NCI-H1694 (cell line): Measurements from ENCODE around the gene CUL9.
A peak's percentile ranks its signal among the peaks of the same experiment; 100 is the strongest.

Experiments
- DNase-seq: peaks from one replicate; lab custom pipeline; 2025; lab: John Stamatoyannopoulos, UW

CUL9 gene

DNA sequence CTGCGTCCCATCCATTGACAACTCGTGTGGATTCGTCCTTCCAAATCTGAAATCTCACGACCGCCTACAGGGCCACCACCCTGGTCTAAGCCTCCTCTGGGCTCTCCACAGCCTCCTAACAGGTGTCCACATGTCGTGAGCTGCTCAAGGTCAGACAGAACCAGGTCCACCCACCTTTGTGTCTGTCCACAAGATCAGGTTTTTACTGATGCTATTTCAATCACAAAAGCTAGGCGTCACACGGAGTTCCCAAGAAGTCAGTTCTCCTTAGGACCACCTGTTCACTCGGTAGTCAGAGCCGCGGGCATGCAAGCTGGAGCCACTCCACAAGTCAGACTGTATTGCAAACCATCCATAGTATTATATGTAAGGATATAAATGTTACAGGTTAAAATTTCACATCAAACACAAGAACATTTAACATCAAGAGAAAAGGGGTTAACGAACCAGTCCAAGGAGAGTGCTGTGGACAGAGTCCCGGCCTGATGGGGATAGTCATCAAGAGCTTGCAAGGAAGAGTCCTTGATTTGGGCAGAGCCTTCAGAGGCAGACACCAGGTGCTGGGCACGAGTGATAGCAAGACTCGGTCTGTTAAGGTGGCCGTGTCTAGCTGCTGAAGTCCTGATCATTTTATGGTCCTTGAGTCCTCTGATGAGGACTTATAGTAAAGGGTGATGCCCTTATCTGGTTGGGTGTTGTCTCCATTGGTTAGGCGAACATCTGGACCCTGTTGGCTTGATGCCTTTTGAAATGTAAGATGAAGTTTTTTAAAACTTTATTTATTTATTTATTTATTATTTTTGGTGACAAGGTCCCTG lies 48.0 kb downstream of the CUL9 start:
- DNase-seq = no peak

- DNase-seq = no peak
These were observed 49.1 kb downstream of the CUL9 start for GRCh38 chr6:43231053-43231452.

- DNase-seq = no peak
These were observed 49.9 kb downstream of the CUL9 start for GRCh38 chr6:43231735-43232450.

- DNase-seq = no peak
These were observed 53.8 kb downstream of the CUL9 start for GRCh38 chr6:43235841-43236240.

- no peak for DNase-seq
These were observed 57.1 kb downstream of the CUL9 start for GRCh38 chr6:43239054-43239453.

DNA sequence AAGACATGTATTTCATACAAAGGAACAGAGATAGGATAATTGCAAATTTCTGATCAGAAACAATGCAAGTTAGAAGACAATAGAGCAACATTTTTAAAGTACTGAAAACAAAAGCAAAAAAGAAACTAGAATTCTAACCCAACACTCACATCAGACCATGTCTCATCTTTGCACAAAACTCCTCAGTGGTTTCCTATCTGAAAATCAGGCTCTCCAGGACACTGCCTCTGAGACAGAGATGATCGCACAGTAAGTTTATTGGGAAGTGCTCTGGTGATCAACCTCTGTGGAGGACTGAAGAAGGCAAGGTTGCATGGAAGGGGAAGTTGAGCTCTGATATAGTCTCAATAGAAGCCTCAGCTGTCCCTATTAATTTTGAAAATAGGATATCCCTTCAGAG lies 59.0 kb downstream of the CUL9 start:
- DNase-seq = no peak

DNA sequence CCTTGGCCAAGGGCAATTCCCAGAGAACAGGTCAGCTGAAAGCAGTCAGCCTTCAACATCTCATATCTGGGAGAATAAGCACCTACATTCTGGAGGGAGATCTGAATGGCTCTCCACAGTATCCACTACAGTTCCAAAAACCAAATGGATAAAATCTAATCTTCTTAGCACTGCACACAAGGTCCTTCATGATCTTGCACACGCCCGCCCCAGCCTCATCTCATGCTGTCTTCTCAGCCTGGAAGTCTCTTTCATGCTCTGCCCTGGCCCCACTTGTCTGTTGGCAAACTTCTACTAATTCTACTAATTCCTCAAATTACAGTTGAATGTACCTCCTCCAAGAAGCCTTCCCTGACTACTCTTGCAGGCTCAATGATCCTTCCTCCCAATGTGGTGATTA lies 59.5 kb downstream of the CUL9 start:
- no peak for DNase-seq

DNA sequence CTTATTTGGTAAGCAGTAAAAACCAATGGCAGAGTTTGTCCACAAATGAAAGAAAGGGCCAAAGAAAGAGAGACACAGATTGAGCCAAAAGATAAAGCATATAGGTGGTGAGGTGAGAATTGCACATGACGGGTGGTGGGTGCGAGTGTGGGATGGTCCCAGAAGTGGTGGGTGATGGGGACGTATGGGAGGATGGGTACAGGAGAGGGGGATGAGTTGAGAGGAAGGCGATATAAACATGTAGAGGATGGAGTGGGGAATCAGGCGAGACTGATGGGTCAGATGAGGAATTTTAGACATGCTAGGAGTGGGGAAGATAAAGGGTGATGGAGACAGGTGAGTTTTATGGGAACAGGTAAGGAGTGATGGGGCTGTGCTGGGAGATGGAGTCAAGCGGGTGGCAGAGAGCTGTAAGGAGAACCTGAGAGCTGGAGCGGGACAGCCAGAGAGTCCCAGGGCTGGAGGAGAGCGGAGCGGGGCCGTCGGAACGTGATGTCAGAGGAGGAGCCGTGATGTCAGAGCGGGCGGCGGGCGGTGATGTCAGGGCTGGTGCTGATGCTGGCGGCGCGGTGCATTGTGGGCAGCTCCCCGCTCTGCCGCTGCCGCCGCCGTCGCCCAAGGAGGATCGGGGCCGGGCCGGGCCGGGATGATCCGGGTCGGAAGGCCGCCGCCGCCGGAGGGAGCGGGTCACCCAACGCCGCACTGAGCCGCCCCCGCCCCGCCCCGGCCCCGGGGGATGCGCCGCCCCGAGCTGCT lies 61.1 kb downstream of the CUL9 start, which contains the start of gene TTBK1:
TSS of gene TTBK1 (plus strand) at position 574 of the 756 bp plus-strand sequence. CDS start 3,180 bp downstream, outside the sequence.
- DNase-seq = peak; percentile 7

GRCh38 chr6:43243664-43244321 lies 61.8 kb downstream of the CUL9 start:
- no peak for DNase-seq

- DNase-seq = no peak
These were observed 64.5 kb downstream of the CUL9 start for GRCh38 chr6:43246301-43247113.

DNA sequence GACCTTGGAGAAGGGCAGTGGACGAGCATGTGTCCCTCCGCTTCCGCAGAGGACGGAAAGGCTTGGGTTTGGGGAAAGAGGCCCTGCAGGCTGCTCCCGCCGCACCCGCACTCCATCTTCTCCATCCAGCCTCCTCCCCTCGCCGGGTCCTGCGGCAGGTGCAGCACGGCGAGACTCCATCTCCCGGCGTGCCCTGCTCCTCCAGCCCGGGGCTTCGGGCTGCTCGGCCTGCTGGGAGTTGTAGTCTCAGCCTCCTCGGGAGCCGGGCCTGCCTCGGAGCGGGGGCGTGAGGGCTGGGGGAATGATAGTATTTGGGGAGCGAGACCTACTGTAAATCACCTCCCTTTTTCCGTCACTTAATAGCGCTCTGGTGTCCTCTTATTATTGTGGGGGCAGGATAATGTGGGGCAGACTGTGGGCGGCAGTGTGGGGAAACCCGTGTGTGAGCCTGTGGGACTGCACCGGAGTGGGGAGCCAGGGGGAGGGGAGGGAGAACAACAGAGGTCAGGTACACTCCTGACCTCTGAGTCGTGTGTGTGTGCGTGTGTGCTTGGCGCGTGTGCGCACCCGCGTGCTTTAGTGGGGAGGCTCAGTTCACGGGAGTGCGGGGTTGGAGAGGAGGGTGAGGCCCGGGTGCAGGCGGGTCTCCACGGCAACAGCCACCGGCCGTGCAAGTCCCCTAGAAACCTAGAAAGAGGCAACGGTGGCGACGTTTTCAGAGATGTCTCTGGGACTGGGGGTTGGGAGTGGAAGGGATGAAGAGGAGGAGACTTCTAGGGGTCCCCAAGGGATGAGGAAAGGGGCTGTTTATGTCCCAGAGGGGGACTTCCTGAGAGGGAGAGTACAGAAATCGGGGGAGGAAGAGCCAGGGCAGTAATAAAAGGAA lies 65.4 kb downstream of the CUL9 start:
- DNase-seq = peak; percentile 34

GRCh38 chr6:43248101-43248500 lies 66.1 kb downstream of the CUL9 start:
- no peak for DNase-seq

GRCh38 chr6:43248791-43249190 lies 66.8 kb downstream of the CUL9 start:
- DNase-seq = no peak

- DNase-seq = peak; percentile 64
These were observed 69.0 kb downstream of the CUL9 start for GRCh38 chr6:43250992-43251373.

DNA sequence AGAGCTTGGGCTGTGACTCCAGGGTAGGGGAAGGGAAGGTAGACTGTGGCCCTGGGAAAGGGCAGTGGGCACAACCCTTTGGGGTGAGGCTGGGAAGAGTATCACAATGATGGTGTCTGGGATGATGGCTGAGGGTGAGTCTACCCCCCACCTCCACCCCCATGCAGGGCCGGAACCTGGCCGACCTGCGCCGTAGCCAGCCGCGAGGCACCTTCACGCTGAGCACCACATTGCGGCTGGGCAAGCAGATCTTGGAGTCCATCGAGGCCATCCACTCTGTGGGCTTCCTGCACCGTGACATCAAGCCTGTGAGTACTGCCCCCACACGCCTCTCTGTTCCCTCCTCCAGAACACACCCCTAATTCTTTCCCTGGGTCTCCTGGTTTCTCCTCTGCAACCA lies 71.4 kb downstream of the CUL9 start:
- no peak for DNase-seq

- DNase-seq = no peak
These were observed 72.3 kb downstream of the CUL9 start for GRCh38 chr6:43254138-43254817.

- DNase-seq = no peak
These were observed 72.8 kb downstream of the CUL9 start for GRCh38 chr6:43254846-43255245.

- DNase-seq = no peak
These were observed 73.5 kb downstream of the CUL9 start for GRCh38 chr6:43255408-43256054.
